HepG2 (cell line): ENCODE data around the gene HTR1D. TPM values are rescaled to one million over a fixed set of nuclear protein-coding genes. Genes with fewer than 3 reads are reported as not detected.

Experiments
- ATF5 ChIP-seq: sonication (generic); formaldehyde crosslinking; IDR thresholded peaks from 2 replicates; pipeline ENCODE4 v1.4.0; 2020; ENCODE audit warnings: mild to moderate bottlenecking, low read depth, missing genetic modification reagents
- KLF16 ChIP-seq, 2 experiments: sonication (generic) in 1 of 2; formaldehyde crosslinking in 1 of 2; IDR thresholded peaks; 2 replicates each; pipeline versions ENCODE4 v1.6.1 to v1.8.0; 2016 to 2023; ENCODE audit warnings: missing genetic modification reagents in 2 of 2, missing compliant biosample characterization in 1 of 2
- MIER2 ChIP-seq: IDR thresholded peaks from 2 replicates; pipeline ENCODE4 v1.6.1; 2016; ENCODE audit warnings: missing biosample characterization, missing genetic modification reagents
- NR3C1 ChIP-seq: sonication (generic); formaldehyde crosslinking; IDR thresholded peaks from 2 replicates; pipeline ENCODE4 v1.4.0; 2020; ENCODE audit warnings: missing genetic modification reagents
- THRA ChIP-seq: sonication (generic); formaldehyde crosslinking; IDR thresholded peaks from 2 replicates; pipeline ENCODE4 v1.4.0; 2020; ENCODE audit warnings: missing genetic modification reagents, borderline replicate concordance
- ZBTB33 ChIP-seq: sonication (generic); formaldehyde crosslinking; IDR thresholded peaks from 2 replicates; pipeline ENCODE4 v1.4.0; 2020; ENCODE audit warnings: missing genetic modification reagents
- ZBTB46 ChIP-seq: sonication (generic); formaldehyde crosslinking; IDR thresholded peaks from 2 replicates; pipeline ENCODE4 v1.4.0; 2020; ENCODE audit warnings: mild to moderate bottlenecking, missing genetic modification reagents, borderline replicate concordance
- ZFP1 ChIP-seq: IDR thresholded peaks from 2 replicates; pipeline ENCODE4 v1.6.1; 2016
- ZKSCAN8 ChIP-seq: IDR thresholded peaks from 2 replicates; pipeline ENCODE4 v1.6.1; 2016; ENCODE audit warnings: borderline replicate concordance, missing genetic modification reagents, missing compliant biosample characterization
- ZMAT3 ChIP-seq: sonication (generic); formaldehyde crosslinking; conservative IDR thresholded peaks from 2 replicates; pipeline ENCODE4 v1.7.0; 2021; ENCODE audit warnings: missing genetic modification reagents
- ZNF225 ChIP-seq: sonication (generic); formaldehyde crosslinking; IDR thresholded peaks from 2 replicates; pipeline ENCODE4 v1.4.0; 2020; ENCODE audit warnings: mild to moderate bottlenecking, missing genetic modification reagents
- ZNF280B ChIP-seq: sonication (generic); formaldehyde crosslinking; IDR thresholded peaks from 2 replicates; pipeline ENCODE4 v1.5.0; 2020; ENCODE audit warnings: missing genetic modification reagents, mild to moderate bottlenecking, borderline replicate concordance
- ZNF3 ChIP-seq: IDR thresholded peaks from 2 replicates; pipeline ENCODE4 v1.7.0; 2017; ENCODE audit warnings: inconsistent platforms
- ZNF616 ChIP-seq: sonication (generic); formaldehyde crosslinking; IDR thresholded peaks from 2 replicates; pipeline ENCODE4 v1.5.0; 2020; ENCODE audit warnings: low read depth, mild to moderate bottlenecking, missing genetic modification reagents
- polyA plus RNA-seq, 8 experiments: library from polyadenylated mRNA; depleted of rRNA in 3 of 8; stranded (reverse) in 7 of 8; unstranded in 1 of 8; fragments of >200 nt; fragmentation: Illumina TruSeq in 4 of 8; extraction: Trizol in 4 of 8; gene quantifications; 2 replicates each; pipeline versions ENCODE4 v1.2.1 to v1.2.3, GENCODE V29; 2011 to 2016; ENCODE audit warnings: low read depth in 4 of 8, missing spikeins in 1 of 8, mixed read lengths in 1 of 8; ENCODE audit not compliant: insufficient read depth in 1 of 8
- total RNA-seq, 5 experiments: library from RNA; depleted of rRNA; stranded (reverse); fragments of >200 nt; fragmentation: Illumina TruSeq; extraction: Trizol; gene quantifications; 2 replicates each; pipeline ENCODE4 v1.2.3, GENCODE V29; 2016; ENCODE audit warnings: low read depth in 1 of 5

The HTR1D gene
- total and polyA plus RNA-seq, 2 of the 13 experiments (the other 11 are each of a cell fraction or from before 2014, with no cell fraction given) = 0.04 to 0.07 TPM

GRCh38 chr1:23167353-23168078 is 49.8 kb downstream of the HTR1D start (continued):
- TF ChIP-seq ZFP1 (CRISPR knock-in tag) (peak; percentile 44; the same call in 1 of the 2 replicates), NR3C1 (CRISPR knock-in tag) (no peak), ZKSCAN8 (CRISPR knock-in tag) (no peak), ZNF616 (CRISPR knock-in tag) (no peak), THRA (peak; percentile 32; the same call in 1 of the 2 replicates), ZNF225 (CRISPR knock-in tag) (no peak), ZNF280B (CRISPR knock-in tag) (peak; percentile 20; the same call in 1 of the 2 replicates), MIER2 (CRISPR knock-in tag) (no peak), KLF16 (CRISPR knock-in tag; IDR thresholded peaks at IDR 0.05) (no peak), ZMAT3 (CRISPR knock-in tag) (no peak), ZBTB33 (CRISPR knock-in tag) (no peak), ATF5 (CRISPR knock-in tag) (no peak), ZNF3 (no peak), ZBTB46 (CRISPR knock-in tag) (no peak)
